Measurements from ENCODE around the gene ONECUT2. TPM values are rescaled to one million over a fixed set of nuclear protein-coding genes. Genes with fewer than 3 reads are reported as not detected.

Gene ONECUT2
- total RNA-seq, 1 experiment from 2014 or later: 0.86 TPM

DNA sequence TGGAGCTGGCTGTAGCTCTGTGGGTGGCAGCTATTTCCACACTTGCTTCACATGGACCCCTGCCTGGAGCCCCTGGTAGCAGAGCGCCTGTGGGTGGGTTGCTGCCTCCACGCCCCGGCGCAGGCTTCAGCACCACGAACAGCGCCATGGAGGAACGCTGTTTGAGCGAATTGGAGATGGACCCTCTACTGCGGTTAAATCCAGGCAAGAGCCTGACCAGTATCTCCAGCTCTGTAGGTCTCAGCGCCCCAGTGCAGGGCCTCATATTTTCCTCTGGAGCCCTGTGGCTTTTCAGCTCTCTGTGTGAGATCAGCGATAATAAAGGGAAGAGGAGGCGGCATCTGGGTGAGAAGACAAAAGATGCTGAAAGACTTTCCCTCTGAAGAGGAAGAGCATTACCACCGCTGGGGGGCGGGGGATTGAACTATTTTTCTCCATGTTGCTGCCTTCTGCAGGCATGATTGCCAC is 12.0 kb downstream of the ONECUT2 start:
- no TSS peak for BruUV-seq (replicated peaks)
- CTCF ChIA-PET: no interaction called here
- no peaks in the 10 kb centered on the region for H3K27me3 ChIP-seq (replicated peaks; ENCODE audit: control insufficient read depth, insufficient read depth, low read length)
- H3K36me3 ChIP-seq (ENCODE audit: control insufficient read depth, insufficient read depth, low read length): no peaks in the 10 kb centered on the region
- no peaks in the 10 kb centered on the region for H3K4me1 ChIP-seq
- Mint-ChIP-seq H3K9me3 (ENCODE audit: unreplicated experiment) (no peaks in the 10 kb centered on the region), H3K4me1 (ENCODE audit: low read depth, unreplicated experiment) (no peaks in the 10 kb centered on the region), H3K27me3 (ENCODE audit: insufficient read depth, unreplicated experiment) (no peaks in the 10 kb centered on the region), H3K36me3 (ENCODE audit: insufficient read depth, unreplicated experiment) (no peaks in the 10 kb centered on the region), H3K27ac (ENCODE audit: unreplicated experiment) (no peak overlapping the region), H3K4me3 (ENCODE audit: unreplicated experiment) (no peak overlapping the region)
- peak in 1 of 2 experiments; percentile 31 for DNase-seq
- POLR2A ChIA-PET: no interaction called here
- no peak overlapping the region for H3K4me3 ChIP-seq (ENCODE audit: low read depth, low read length)
- TF ChIP-seq CTCF (IDR thresholded peaks at IDR 0.05; ENCODE audit: insufficient read depth in 1 of 2, low read depth in 1 of 2, low read length in 1 of 2, severe bottlenecking in 1 of 2, unreplicated experiment in 1 of 2): no peak
- intact Hi-C loops (cut with micrococcal nuclease; ENCODE audit: unreplicated experiment): no loop called here
- H3K9me3 ChIP-seq: no peaks in the 10 kb centered on the region

- H3K4me3 Mint-ChIP-seq (ENCODE audit: unreplicated experiment): no peak overlapping the region
- H3K27ac Mint-ChIP-seq (ENCODE audit: unreplicated experiment): no peak overlapping the region
- no peak for DNase-seq
- intact Hi-C loops (cut with micrococcal nuclease; ENCODE audit: unreplicated experiment): no loop called here
- no peaks in the 10 kb centered on the region for H3K27me3 Mint-ChIP-seq (ENCODE audit: insufficient read depth, unreplicated experiment)
- H3K9me3 Mint-ChIP-seq (ENCODE audit: unreplicated experiment): no peaks in the 10 kb centered on the region
- ChIA-PET CTCF (no interaction called here), POLR2A (no interaction called here)
- TF ChIP-seq CTCF (IDR thresholded peaks at IDR 0.05; ENCODE audit: insufficient read depth in 1 of 2, low read depth in 1 of 2, low read length in 1 of 2, severe bottlenecking in 1 of 2, unreplicated experiment in 1 of 2): no peak
- no peaks in the 10 kb centered on the region for H3K36me3 ChIP-seq (ENCODE audit: control insufficient read depth, insufficient read depth, low read length)
- H3K9me3 ChIP-seq: no peaks in the 10 kb centered on the region
- no peaks in the 10 kb centered on the region for H3K4me1 ChIP-seq
- no peaks in the 10 kb centered on the region for H3K4me1 Mint-ChIP-seq (ENCODE audit: low read depth, unreplicated experiment)
- no peaks in the 10 kb centered on the region; the same call in 1 of the 2 replicates for H3K27me3 ChIP-seq (replicated peaks; ENCODE audit: control insufficient read depth, insufficient read depth, low read length)
- no TSS peak for BruUV-seq (replicated peaks)
- H3K36me3 Mint-ChIP-seq (ENCODE audit: insufficient read depth, unreplicated experiment): no peaks in the 10 kb centered on the region
- no peak overlapping the region for H3K4me3 ChIP-seq (ENCODE audit: low read depth, low read length)
Measured at GRCh38 chr18:57455576-57456129, 20.5 kb downstream of the ONECUT2 start.

DNA sequence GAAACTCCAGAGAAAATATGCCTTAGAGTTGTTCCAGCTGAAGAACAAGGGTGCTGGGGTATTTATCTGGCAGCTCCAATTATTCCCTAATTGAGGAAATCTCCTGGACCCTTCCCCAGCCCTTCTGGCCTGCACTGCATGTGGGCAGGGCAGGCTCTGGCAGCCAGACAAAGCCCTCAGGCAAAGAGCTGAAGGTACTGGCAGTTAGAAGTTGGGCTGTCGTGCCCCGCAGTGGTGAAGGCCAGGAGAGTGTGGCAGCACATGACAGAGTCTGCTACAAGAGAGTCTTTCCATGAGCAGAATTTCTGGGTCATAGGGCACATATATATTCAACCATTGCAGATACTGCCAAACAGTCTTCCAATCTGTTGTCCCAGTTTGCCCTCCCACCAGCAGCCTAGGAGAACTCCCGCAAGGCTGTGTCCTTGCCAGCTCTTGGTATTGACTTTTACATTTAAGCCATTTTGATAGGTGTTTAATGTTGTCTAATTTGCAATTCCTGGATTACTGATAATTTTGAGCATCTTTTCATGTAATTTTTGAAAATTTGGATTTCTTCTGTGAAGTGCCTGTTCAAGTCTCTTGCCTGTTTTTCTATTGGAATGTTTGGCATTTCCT is 26.6 kb downstream of the ONECUT2 start:
- DNase-seq: no peak
- BruUV-seq (replicated peaks): no TSS peak
- CTCF ChIA-PET: no interaction called here
- Mint-ChIP-seq H3K27ac (ENCODE audit: unreplicated experiment) (no peak overlapping the region), H3K27me3 (ENCODE audit: insufficient read depth, unreplicated experiment) (no peaks in the 10 kb centered on the region), H3K4me3 (ENCODE audit: unreplicated experiment) (no peak overlapping the region), H3K36me3 (ENCODE audit: insufficient read depth, unreplicated experiment) (no peaks in the 10 kb centered on the region), H3K4me1 (ENCODE audit: low read depth, unreplicated experiment) (no peaks in the 10 kb centered on the region), H3K9me3 (ENCODE audit: unreplicated experiment) (no peaks in the 10 kb centered on the region)
- H3K4me3 ChIP-seq (ENCODE audit: low read depth, low read length): no peak overlapping the region
- H3K27me3 ChIP-seq (replicated peaks; ENCODE audit: control insufficient read depth, insufficient read depth, low read length): no peaks in the 10 kb centered on the region
- intact Hi-C loops (cut with micrococcal nuclease; ENCODE audit: unreplicated experiment): no loop called here
- TF ChIP-seq CTCF (IDR thresholded peaks at IDR 0.05; ENCODE audit: insufficient read depth in 1 of 2, low read depth in 1 of 2, low read length in 1 of 2, severe bottlenecking in 1 of 2, unreplicated experiment in 1 of 2): no peak
- no peaks in the 10 kb centered on the region for H3K9me3 ChIP-seq
- POLR2A ChIA-PET: no interaction called here
- no peaks in the 10 kb centered on the region for H3K4me1 ChIP-seq
- H3K36me3 ChIP-seq (ENCODE audit: control insufficient read depth, insufficient read depth, low read length): no peaks in the 10 kb centered on the region
